ENCODE data around the gene UGT8.

The UGT8 gene

DNA sequence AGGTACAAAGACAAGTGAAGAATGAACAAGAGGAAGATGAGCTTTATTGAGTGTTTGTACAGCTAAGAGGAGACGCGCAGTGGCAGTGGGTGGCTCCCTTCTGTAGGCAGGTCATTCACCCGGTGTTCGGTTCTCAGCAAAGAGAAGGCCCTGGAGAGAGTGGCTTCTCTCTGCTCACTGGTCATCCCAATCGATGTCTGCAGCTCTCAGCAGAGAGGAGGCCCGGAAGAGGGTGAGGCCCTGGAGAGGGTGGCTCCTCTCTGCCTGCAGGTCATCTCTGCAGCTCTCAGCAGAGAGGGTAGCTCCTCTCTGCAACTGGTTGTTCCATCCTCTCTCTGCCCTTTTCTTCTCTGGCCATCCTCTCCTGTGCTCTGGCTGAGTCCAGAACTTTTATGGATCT, 126.5 kb downstream of the UGT8 start:
- Histone ChIP-seq H3K27me3 (ENCODE audit: low read length) (no peaks in the 10 kb centered on the region), H3F3A (ENCODE audit: insufficient read depth) (no peaks in the 10 kb centered on the region), H3K79me2 (ENCODE audit: insufficient read depth, low read length) (no peaks in the 10 kb centered on the region), H3K4me3 (ENCODE audit: insufficient read depth, low read length, poor library complexity, severe bottlenecking) (no peak overlapping the region), H3K9me3 (ENCODE audit: insufficient read depth, low read length) (no peaks in the 10 kb centered on the region), H4K20me1 (ENCODE audit: low read depth, low read length) (no peaks in the 10 kb centered on the region), H2AFZ (ENCODE audit: low read depth, low read length, severe bottlenecking) (no peak overlapping the region), H3K9ac (ENCODE audit: low read length) (no peak overlapping the region), H3K27ac (ENCODE audit: low read depth, low read length) (no peak overlapping the region), H3K9me2 (replicated peaks; ENCODE audit: insufficient read depth, low read length) (no peaks in the 10 kb centered on the region), H3K36me3 (ENCODE audit: low read length) (no peaks in the 10 kb centered on the region), H3K4me2 (ENCODE audit: low read depth, low read length, poor library complexity, severe bottlenecking) (no peak overlapping the region)
- TF ChIP-seq, protein P1, sequence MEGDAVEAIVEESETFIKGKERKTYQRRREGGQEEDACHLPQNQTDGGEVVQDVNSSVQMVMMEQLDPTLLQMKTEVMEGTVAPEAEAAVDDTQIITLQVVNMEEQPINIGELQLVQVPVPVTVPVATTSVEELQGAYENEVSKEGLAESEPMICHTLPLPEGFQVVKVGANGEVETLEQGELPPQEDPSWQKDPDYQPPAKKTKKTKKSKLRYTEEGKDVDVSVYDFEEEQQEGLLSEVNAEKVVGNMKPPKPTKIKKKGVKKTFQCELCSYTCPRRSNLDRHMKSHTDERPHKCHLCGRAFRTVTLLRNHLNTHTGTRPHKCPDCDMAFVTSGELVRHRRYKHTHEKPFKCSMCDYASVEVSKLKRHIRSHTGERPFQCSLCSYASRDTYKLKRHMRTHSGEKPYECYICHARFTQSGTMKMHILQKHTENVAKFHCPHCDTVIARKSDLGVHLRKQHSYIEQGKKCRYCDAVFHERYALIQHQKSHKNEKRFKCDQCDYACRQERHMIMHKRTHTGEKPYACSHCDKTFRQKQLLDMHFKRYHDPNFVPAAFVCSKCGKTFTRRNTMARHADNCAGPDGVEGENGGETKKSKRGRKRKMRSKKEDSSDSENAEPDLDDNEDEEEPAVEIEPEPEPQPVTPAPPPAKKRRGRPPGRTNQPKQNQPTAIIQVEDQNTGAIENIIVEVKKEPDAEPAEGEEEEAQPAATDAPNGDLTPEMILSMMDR (IDR thresholded peaks at IDR 0.05; ENCODE audit: insufficient read depth, low read length, poor library complexity, severe bottlenecking), result no peak
- no peak for TF ChIP-seq EZH2phosphoT487 (conservative IDR thresholded peaks at IDR 0.05; ENCODE audit: low read length)

DNA sequence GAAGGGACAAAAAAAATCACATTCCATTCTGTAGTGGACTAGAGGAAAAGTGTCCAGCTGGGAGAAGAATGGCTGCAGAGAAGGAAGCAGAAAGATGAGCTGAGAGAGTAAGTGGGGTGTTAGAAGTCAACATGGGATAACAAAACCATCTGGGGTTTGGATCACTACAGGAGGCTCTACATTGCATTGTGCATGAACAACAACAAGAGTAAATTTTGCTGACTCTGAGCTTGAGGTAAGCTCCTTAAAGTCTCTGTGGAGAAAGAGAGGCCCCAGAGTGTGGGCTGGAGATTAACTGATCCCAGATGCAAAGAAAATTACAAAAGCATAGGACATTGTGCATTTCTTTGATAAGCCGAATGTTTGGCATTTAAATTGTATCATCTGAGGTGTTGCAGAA, 128.9 kb downstream of the UGT8 start:
- no peaks in the 10 kb centered on the region for H3K79me2 ChIP-seq (ENCODE audit: insufficient read depth, low read length)
- no peak overlapping the region for H3K27ac ChIP-seq (ENCODE audit: low read depth, low read length)
- H3K27me3 ChIP-seq (ENCODE audit: low read length), result no peaks in the 10 kb centered on the region
- H3K9me2 ChIP-seq (replicated peaks; ENCODE audit: insufficient read depth, low read length), result no peaks in the 10 kb centered on the region
- H3K4me2 ChIP-seq (ENCODE audit: low read depth, low read length, poor library complexity, severe bottlenecking), result no peak overlapping the region
- no peaks in the 10 kb centered on the region for H3K36me3 ChIP-seq (ENCODE audit: low read length)
- no peak overlapping the region for H3K9ac ChIP-seq (ENCODE audit: low read length)
- H3K9me3 ChIP-seq (ENCODE audit: insufficient read depth, low read length), result no peaks in the 10 kb centered on the region
- no peak overlapping the region for H3K4me3 ChIP-seq (ENCODE audit: insufficient read depth, low read length, poor library complexity, severe bottlenecking)
- H3F3A ChIP-seq (ENCODE audit: insufficient read depth), result no peaks in the 10 kb centered on the region
- no peak overlapping the region for H2AFZ ChIP-seq (ENCODE audit: low read depth, low read length, severe bottlenecking)
- TF ChIP-seq, protein P1 (IDR thresholded peaks at IDR 0.05; ENCODE audit: insufficient read depth, low read length, poor library complexity, severe bottlenecking), result no peak
- TF ChIP-seq EZH2phosphoT487 (conservative IDR thresholded peaks at IDR 0.05; ENCODE audit: low read length), result no peak
- H4K20me1 ChIP-seq (ENCODE audit: low read depth, low read length), result no peaks in the 10 kb centered on the region
